Breast epithelium (tissue), 4 donors: Measurements from ENCODE around the gene ELAVL4. TPM values are rescaled to one million over a fixed set of nuclear protein-coding genes. Genes with fewer than 3 reads are reported as not detected.

Experiments
- DNase-seq, 2 donors: peaks; one replicate each; pipeline ENCODE4 v3.0.0-alpha.2; 2019; ENCODE audit warnings: low spot score in 2 of 2
- H3K27ac ChIP-seq, 2 donors: fragments of 200-600 bp; sonication (generic) in 1 of 2; one replicate each; pipeline ENCODE4 v1.5.1; 2016 to 2019; ENCODE audit warnings: mild to moderate bottlenecking in 1 of 2
- H3K27me3 ChIP-seq, 2 donors: fragments of 200-600 bp; sonication (generic) in 1 of 2; one replicate each; pipeline versions ENCODE4 v1.5.1 to v1.6.0; 2017 to 2019; ENCODE audit warnings: control low read depth in 1 of 2, mild to moderate bottlenecking in 1 of 2
- H3K36me3 ChIP-seq: fragments of 200-600 bp; one replicate; pipeline ENCODE4 v1.5.1; 2019
- H3K4me1 ChIP-seq, 2 donors: fragments of 200-600 bp; sonication (generic); one replicate each; pipeline ENCODE4 v1.5.1; 2016 to 2019; ENCODE audit warnings: control low read depth in 1 of 2
- H3K4me3 ChIP-seq, 3 donors: fragments of 200-600 bp; sonication (generic); 1 replicate in 2 of 3; 2 replicates in 1 of 3; pipeline ENCODE4 v1.5.1; 2016 to 2019; ENCODE audit warnings: mild to moderate bottlenecking in 3 of 3, moderate library complexity in 2 of 3
- H3K9me3 ChIP-seq, 2 donors: fragments of 200-600 bp; sonication (generic) in 1 of 2; one replicate each; pipeline ENCODE4 v1.5.1; 2016 to 2019; ENCODE audit warnings: control low read depth in 1 of 2
- POLR2A ChIP-seq: fragments of 450-650 bp; IDR thresholded peaks from one replicate; pipeline ENCODE4 v1.6.1; 2016; ENCODE audit warnings: antibody characterized with exemption, mild to moderate bottlenecking, moderate library complexity
- POLR2AphosphoS5 ChIP-seq, 3 donors: sonication (generic); formaldehyde crosslinking; IDR thresholded peaks; one replicate each; pipeline ENCODE4 v1.6.1; 2017; ENCODE audit warnings: antibody characterized with exemption in 3 of 3
- intact Hi-C: fragments of 100-400 bp; cut with DNase I; formaldehyde crosslinking; loops from one replicate; pipeline ENCODE4 v1.15.1; 2023; ENCODE audit warnings: low total_unique reads
- total RNA-seq, 3 donors: library from RNA; depleted of rRNA; stranded (reverse); fragments of >200 nt; gene quantifications; one replicate each; pipeline ENCODE4 v1.1.0, GENCODE V29; 2016
- TF ChIP-seq, protein P1 (sequence below), 3 donors: fragments of 450-650 bp; IDR thresholded peaks; one replicate each; pipeline ENCODE4 v1.5.1; 2016 to 2017; ENCODE audit warnings: antibody characterized with exemption in 3 of 3, mild to moderate bottlenecking in 3 of 3, moderate library complexity in 3 of 3

ELAVL4 gene
- total RNA-seq, 3 donors from 2014 or later: not detected

DNA sequence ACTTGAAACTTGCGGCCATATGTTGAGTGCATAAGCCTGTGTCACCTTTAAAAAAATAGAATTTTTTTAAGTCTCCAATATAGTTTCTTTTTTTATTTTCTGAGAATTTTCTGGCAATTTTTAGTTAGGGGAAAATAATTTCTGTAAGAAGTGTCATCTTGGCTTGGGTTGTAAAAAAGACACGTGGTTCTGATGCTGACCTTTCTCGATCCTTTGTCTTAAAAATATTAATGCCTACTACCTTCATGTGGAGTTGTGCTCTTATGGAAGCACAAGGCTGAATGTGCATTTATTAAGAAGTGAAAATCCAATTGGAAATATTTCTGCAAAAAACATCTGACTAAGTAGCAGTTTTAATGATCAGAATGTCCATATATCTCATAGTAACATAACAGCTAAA, 3.5 kb downstream of the ELAVL4 start:
- Histone ChIP-seq H3K36me3 (no peaks in the 10 kb centered on the region), H3K4me1 (no peaks in the 10 kb centered on the region), H3K9me3 (no peaks in the 10 kb centered on the region), H3K4me3 (no peak overlapping the region), H3K27ac (no peak overlapping the region), H3K27me3 (peaks cover 0 to 30% of the 10 kb centered on the region in 2 donors)
- TF ChIP-seq, protein P1, sequence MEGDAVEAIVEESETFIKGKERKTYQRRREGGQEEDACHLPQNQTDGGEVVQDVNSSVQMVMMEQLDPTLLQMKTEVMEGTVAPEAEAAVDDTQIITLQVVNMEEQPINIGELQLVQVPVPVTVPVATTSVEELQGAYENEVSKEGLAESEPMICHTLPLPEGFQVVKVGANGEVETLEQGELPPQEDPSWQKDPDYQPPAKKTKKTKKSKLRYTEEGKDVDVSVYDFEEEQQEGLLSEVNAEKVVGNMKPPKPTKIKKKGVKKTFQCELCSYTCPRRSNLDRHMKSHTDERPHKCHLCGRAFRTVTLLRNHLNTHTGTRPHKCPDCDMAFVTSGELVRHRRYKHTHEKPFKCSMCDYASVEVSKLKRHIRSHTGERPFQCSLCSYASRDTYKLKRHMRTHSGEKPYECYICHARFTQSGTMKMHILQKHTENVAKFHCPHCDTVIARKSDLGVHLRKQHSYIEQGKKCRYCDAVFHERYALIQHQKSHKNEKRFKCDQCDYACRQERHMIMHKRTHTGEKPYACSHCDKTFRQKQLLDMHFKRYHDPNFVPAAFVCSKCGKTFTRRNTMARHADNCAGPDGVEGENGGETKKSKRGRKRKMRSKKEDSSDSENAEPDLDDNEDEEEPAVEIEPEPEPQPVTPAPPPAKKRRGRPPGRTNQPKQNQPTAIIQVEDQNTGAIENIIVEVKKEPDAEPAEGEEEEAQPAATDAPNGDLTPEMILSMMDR (IDR thresholded peaks at IDR 0.05): no peak
- no peak for TF ChIP-seq POLR2A
- no peak for TF ChIP-seq POLR2AphosphoS5 (IDR thresholded peaks at IDR 0.05)
- DNase-seq: no peak
- intact Hi-C loops: no loop called here

DNA sequence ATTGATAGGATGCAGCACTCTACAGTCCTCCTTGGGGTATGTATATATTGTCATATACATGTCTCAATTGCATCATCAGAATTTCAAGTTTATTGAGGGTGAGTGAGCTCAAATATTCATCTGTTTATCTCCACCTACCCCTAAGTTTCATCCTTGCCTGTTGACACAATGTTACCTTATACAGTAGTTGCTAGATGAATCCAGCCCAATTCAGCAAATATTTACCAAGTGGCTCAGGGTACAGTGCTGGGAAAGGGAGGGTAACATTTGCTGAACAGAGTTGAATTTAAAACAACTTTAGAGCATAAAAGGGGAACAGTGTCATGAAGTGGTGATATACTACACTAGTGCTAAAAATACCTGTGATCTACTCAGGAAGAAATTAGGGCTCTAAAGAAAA, 14.4 kb downstream of the ELAVL4 start:
- Histone ChIP-seq H3K4me3 (no peak overlapping the region), H3K4me1 (no peaks in the 10 kb centered on the region), H3K36me3 (no peaks in the 10 kb centered on the region), H3K9me3 (no peaks in the 10 kb centered on the region), H3K27ac (no peak overlapping the region), H3K27me3 (no peaks in the 10 kb centered on the region)
- intact Hi-C loops: no loop called here
- DNase-seq: no peak
- TF ChIP-seq POLR2A (no peak), POLR2AphosphoS5 (IDR thresholded peaks at IDR 0.05) (no peak)
- TF ChIP-seq, protein P1 (IDR thresholded peaks at IDR 0.05): no peak

DNA sequence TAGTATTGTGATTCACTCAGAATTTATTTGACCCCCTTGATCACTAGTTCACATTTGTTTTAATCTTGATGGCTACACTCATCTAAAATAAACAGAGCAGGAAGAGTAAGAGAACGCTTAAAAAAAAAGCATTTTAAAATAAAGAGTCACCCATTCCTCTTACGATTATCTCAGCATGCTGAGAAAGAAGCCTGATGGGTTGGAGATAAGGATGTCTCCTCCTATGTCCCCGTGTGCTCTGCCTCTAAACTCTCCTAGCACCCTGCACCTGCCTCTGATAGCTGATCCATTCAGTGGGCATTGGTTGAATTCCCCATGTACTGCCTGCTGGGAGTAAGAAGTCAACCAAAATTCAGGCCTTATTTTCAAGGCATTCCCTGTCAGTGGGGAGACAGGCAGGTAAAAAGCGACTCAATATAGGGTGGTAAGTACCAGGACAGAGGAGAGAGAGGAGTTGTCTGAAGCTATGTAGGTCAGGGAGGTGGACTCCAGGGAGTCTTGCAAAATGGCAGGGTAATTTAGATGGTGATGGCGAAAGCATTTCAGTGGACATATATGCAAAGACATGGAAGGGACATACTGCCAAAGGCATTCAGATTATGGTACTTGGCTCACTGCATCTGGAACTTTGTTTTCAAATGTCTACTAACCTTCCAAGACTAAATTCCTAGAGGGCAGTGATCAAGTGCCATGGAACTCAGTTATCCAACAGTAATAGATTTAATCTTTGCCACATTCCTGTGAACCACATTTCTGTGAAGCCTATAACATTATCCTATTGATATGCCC, 18.4 kb downstream of the ELAVL4 start:
- Histone ChIP-seq H3K4me1 (no peaks in the 10 kb centered on the region), H3K27me3 (no peaks in the 10 kb centered on the region), H3K9me3 (no peaks in the 10 kb centered on the region), H3K36me3 (no peaks in the 10 kb centered on the region), H3K27ac (no peak overlapping the region), H3K4me3 (no peak overlapping the region)
- no peak for DNase-seq
- intact Hi-C loops: no loop called here
- TF ChIP-seq POLR2AphosphoS5 (IDR thresholded peaks at IDR 0.05) (no peak), POLR2A (no peak)
- TF ChIP-seq, protein P1 (IDR thresholded peaks at IDR 0.05): no peak

DNA sequence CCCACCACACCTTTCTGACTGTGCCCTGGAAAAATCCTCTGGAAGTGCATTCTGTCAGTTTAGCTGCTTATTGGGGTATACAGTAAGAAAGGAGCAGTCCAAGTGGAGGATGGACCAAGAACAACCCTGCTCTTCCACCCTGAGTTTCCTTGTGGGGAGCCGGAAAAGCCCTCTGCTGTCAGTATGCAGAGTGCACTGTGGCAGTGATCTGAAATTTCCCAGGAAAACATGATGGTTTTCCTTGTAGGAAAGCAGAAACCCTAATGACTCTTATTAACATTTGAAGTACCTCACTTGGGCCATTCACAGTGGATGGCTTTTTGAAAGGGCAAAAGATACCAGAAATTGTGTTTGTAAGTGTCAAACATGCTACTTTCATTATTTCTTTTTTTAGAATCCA, 20.5 kb downstream of the ELAVL4 start:
- Histone ChIP-seq H3K27me3 (no peaks in the 10 kb centered on the region), H3K36me3 (no peaks in the 10 kb centered on the region), H3K4me3 (no peak overlapping the region), H3K9me3 (no peaks in the 10 kb centered on the region), H3K27ac (no peak overlapping the region), H3K4me1 (no peaks in the 10 kb centered on the region)
- TF ChIP-seq POLR2AphosphoS5 (IDR thresholded peaks at IDR 0.05) (no peak), POLR2A (no peak)
- TF ChIP-seq, protein P1 (IDR thresholded peaks at IDR 0.05): no peak
- intact Hi-C loops: no loop called here
- DNase-seq: no peak

DNA sequence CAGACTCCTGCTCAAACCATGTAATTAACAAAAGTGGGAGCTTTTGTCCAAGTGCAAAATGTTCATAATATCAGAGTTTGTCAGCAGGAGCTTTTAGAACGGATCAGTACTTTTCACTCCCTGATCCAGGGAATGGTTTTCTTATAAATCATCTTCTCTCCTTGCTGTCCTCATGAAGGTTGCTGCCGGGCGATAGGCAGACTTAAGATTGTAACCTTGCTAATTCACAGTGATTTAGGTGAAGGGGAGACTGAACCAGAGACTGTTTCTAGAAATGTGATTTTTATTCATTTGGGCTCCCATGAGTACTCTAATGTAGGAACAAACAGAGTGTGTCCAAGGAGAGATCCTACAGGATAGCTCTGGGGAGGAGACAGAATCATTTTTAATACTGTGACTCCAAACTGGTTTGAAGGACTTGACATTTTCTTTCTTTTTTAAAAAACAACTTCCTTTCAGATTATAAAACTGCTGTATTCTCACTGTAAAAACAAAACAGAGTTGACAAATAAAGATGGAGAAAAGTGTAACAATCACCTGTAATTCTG, 23.7 kb downstream of the ELAVL4 start:
- H3K4me1 ChIP-seq: no peaks in the 10 kb centered on the region
- H3K27ac ChIP-seq: no peak overlapping the region
- DNase-seq: no peak
- H3K27me3 ChIP-seq: no peaks in the 10 kb centered on the region
- no peak for TF ChIP-seq POLR2A
- TF ChIP-seq, protein P1 (IDR thresholded peaks at IDR 0.05): no peak
- TF ChIP-seq POLR2AphosphoS5 (IDR thresholded peaks at IDR 0.05): no peak
- H3K9me3 ChIP-seq: no peaks in the 10 kb centered on the region
- H3K36me3 ChIP-seq: no peaks in the 10 kb centered on the region
- intact Hi-C loops: no loop called here
- no peak overlapping the region for H3K4me3 ChIP-seq
